Measurements from ENCODE around the gene TNFRSF13B. TPM values are rescaled to one million over a fixed set of nuclear protein-coding genes. Genes with fewer than 3 reads are reported as not detected.

Gene TNFRSF13B
- total and polyA plus RNA-seq, 12 donors = 0.18 to 0.48 TPM; not detected in 10

GRCh38 chr17:16933317-16934132 lies 38.4 kb downstream of the TNFRSF13B start:
- Histone ChIP-seq H3K27ac (no peak overlapping the region), H3K4me1 (replicated peaks in 1 of 2) (no peaks in the 10 kb centered on the region), H3K36me3 (replicated peaks in 1 of 2) (no peaks in the 10 kb centered on the region), H3K4me3 (no peak overlapping the region), H3K27me3 (no peaks in the 10 kb centered on the region), H3K9me3 (replicated peaks in 1 of 3) (no peaks in the 10 kb centered on the region)
- peak in 5 of 7 donors; percentile 32 to 57 (median 37) for DNase-seq
- WGBS, 4 donors = 72 to 82% (median 76%) methylated on average over 6 to 11 of the region's 11 CpGs
- TF ChIP-seq, protein P1, sequence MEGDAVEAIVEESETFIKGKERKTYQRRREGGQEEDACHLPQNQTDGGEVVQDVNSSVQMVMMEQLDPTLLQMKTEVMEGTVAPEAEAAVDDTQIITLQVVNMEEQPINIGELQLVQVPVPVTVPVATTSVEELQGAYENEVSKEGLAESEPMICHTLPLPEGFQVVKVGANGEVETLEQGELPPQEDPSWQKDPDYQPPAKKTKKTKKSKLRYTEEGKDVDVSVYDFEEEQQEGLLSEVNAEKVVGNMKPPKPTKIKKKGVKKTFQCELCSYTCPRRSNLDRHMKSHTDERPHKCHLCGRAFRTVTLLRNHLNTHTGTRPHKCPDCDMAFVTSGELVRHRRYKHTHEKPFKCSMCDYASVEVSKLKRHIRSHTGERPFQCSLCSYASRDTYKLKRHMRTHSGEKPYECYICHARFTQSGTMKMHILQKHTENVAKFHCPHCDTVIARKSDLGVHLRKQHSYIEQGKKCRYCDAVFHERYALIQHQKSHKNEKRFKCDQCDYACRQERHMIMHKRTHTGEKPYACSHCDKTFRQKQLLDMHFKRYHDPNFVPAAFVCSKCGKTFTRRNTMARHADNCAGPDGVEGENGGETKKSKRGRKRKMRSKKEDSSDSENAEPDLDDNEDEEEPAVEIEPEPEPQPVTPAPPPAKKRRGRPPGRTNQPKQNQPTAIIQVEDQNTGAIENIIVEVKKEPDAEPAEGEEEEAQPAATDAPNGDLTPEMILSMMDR (IDR thresholded peaks at IDR 0.05) = no peak
- no peak for TF ChIP-seq POLR2A (IDR thresholded peaks at IDR 0.05)
- intact Hi-C loops (cut with DNase I) = no loop called here

- H3K27ac ChIP-seq = no peak overlapping the region
- TF ChIP-seq POLR2A (IDR thresholded peaks at IDR 0.05) = no peak
- TF ChIP-seq, protein P1 (IDR thresholded peaks at IDR 0.05) = no peak
- DNase-seq = no peak
- no peaks in the 10 kb centered on the region for H3K4me1 ChIP-seq (replicated peaks in 1 of 2)
- 79 to 88% (median 86%) methylated on average over 3 to 6 of the region's 6 CpGs for WGBS, 4 donors
- no peaks in the 10 kb centered on the region for H3K9me3 ChIP-seq (replicated peaks in 1 of 3)
- H3K4me3 ChIP-seq = no peak overlapping the region
- H3K27me3 ChIP-seq = no peaks in the 10 kb centered on the region
- intact Hi-C loops (cut with DNase I) = no loop called here
- no peaks in the 10 kb centered on the region for H3K36me3 ChIP-seq (replicated peaks in 1 of 2)
These were observed 39.3 kb downstream of the TNFRSF13B start for GRCh38 chr17:16932611-16933010.

DNA sequence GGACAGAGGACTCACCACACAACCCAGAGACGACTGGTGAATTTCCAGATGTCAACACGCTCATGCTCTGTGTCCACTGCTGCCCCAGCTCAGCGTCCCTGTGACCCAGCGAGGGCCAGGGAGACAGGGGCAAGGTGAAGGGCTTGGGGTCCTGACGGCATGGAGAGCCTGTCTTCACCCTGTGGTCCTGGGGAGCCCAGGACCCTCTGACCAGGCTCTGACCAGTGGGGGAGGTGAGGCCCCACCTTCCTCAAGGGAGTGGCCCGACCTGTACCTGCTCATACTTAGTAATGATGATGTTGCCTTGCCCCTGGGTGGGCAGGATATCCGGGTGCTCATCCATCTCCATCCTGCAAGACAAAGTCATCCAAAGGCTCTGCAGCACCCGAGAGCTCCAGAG lies 39.8 kb downstream of the TNFRSF13B start:
- H3K36me3 ChIP-seq (replicated peaks in 1 of 2) = no peaks in the 10 kb centered on the region
- no peaks in the 10 kb centered on the region for H3K9me3 ChIP-seq (replicated peaks in 1 of 3)
- 75 to 90% (median 84%) methylated on average over 2 to 8 of the region's 8 CpGs for WGBS, 4 donors
- H3K4me3 ChIP-seq = no peak overlapping the region
- intact Hi-C loops (cut with DNase I) = no loop called here
- no peaks in the 10 kb centered on the region for H3K4me1 ChIP-seq (replicated peaks in 1 of 2)
- no peak for DNase-seq
- H3K27me3 ChIP-seq = no peaks in the 10 kb centered on the region
- TF ChIP-seq POLR2A (IDR thresholded peaks at IDR 0.05) = no peak
- TF ChIP-seq, protein P1 (IDR thresholded peaks at IDR 0.05) = no peak
- no peak overlapping the region for H3K27ac ChIP-seq

- DNase-seq = no peak
- no peak overlapping the region for H3K4me3 ChIP-seq
- H3K4me1 ChIP-seq (replicated peaks in 1 of 2) = no peaks in the 10 kb centered on the region
- no peaks in the 10 kb centered on the region for H3K9me3 ChIP-seq (replicated peaks in 1 of 3)
- no peak overlapping the region for H3K27ac ChIP-seq
- no peaks in the 10 kb centered on the region for H3K27me3 ChIP-seq
- WGBS, 4 donors = 73 to 93% (median 85%) methylated on average over 5 to 9 of the region's 9 CpGs
- intact Hi-C loops (cut with DNase I) = no loop called here
- no peak for TF ChIP-seq POLR2A (IDR thresholded peaks at IDR 0.05)
- TF ChIP-seq, protein P1 (IDR thresholded peaks at IDR 0.05) = no peak
- no peaks in the 10 kb centered on the region for H3K36me3 ChIP-seq (replicated peaks in 1 of 2)
These were observed 40.4 kb downstream of the TNFRSF13B start for GRCh38 chr17:16931318-16932060.
